HepG2 (cell line): ENCODE measurements around the gene SPPL3. TPM values are rescaled to one million over a fixed set of nuclear protein-coding genes. Genes with fewer than 3 reads are reported as not detected.
A peak's percentile ranks its signal among the peaks of the same experiment; 100 is the strongest.

Experiments used
- GABPA ChIP-seq, 2 experiments: IDR thresholded peaks; 2 replicates each; pipeline ENCODE4 v1.6.1; 2011 to 2016; ENCODE audit warnings: low read depth in 2 of 2, low read length in 1 of 2, missing biosample characterization in 1 of 2, missing genetic modification characterization in 1 of 2
- NFRKB ChIP-seq: fragments of 450-650 bp; IDR thresholded peaks from 2 replicates; pipeline ENCODE4 v1.6.1; 2017
- PLRG1 ChIP-seq: fragments of 450-650 bp; conservative IDR thresholded peaks from 2 replicates; pipeline ENCODE4 v1.6.1; 2016
- PRPF4 ChIP-seq: fragments of 200-400 bp; formaldehyde crosslinking; IDR thresholded peaks from 2 replicates; pipeline ENCODE4 v1.6.1; 2016; ENCODE audit warnings: low read length, low read depth; ENCODE audit not compliant: poor library complexity, severe bottlenecking
- RAD51 ChIP-seq: fragments of 450-650 bp; IDR thresholded peaks from 2 replicates; pipeline ENCODE4 v1.6.1; 2016; ENCODE audit warnings: borderline replicate concordance
- REL ChIP-seq: sonication (generic); formaldehyde crosslinking; conservative IDR thresholded peaks from 2 replicates; pipeline ENCODE4 v1.8.0; 2022; ENCODE audit warnings: mild to moderate bottlenecking, missing genetic modification reagents, moderate library complexity
- SKIL ChIP-seq: sonication (generic); formaldehyde crosslinking; IDR thresholded peaks from 2 replicates; pipeline ENCODE4 v1.8.0; 2022; ENCODE audit warnings: missing genetic modification reagents, mild to moderate bottlenecking, moderate library complexity, borderline replicate concordance
- SMC3 ChIP-seq: IDR thresholded peaks from 2 replicates; pipeline ENCODE4 v1.6.1; 2011; ENCODE audit warnings: low read length, improper control_type of control experiment
- SPEN ChIP-seq: sonication (generic); formaldehyde crosslinking; IDR thresholded peaks from 2 replicates; pipeline ENCODE4 v1.5.1; 2020; ENCODE audit warnings: low read depth, mild to moderate bottlenecking, missing genetic modification reagents
- ZFY ChIP-seq: sonication (generic); formaldehyde crosslinking; IDR thresholded peaks from 2 replicates; pipeline ENCODE4 v1.4.0; 2020; ENCODE audit warnings: missing genetic modification reagents
- ZMYM4 ChIP-seq: sonication (generic); formaldehyde crosslinking; IDR thresholded peaks from 2 replicates; pipeline ENCODE4 v1.8.1; 2023; ENCODE audit warnings: mild to moderate bottlenecking, missing genetic modification reagents
- ZNF10 ChIP-seq: sonication (generic); formaldehyde crosslinking; IDR thresholded peaks from 2 replicates; pipeline ENCODE4 v1.4.0; 2020; ENCODE audit warnings: mild to moderate bottlenecking, low read depth, missing genetic modification reagents, borderline replicate concordance
- ZNF138 ChIP-seq: sonication (generic); formaldehyde crosslinking; IDR thresholded peaks from 2 replicates; pipeline ENCODE4 v1.5.0; 2020; ENCODE audit warnings: mild to moderate bottlenecking, low read depth, missing genetic modification reagents
- ZNF225 ChIP-seq: sonication (generic); formaldehyde crosslinking; IDR thresholded peaks from 2 replicates; pipeline ENCODE4 v1.4.0; 2020; ENCODE audit warnings: mild to moderate bottlenecking, missing genetic modification reagents
- ZNF263 ChIP-seq: sonication (generic); formaldehyde crosslinking; IDR thresholded peaks from 2 replicates; pipeline ENCODE4 v1.4.0; 2020; ENCODE audit warnings: missing genetic modification reagents
- ZNF3 ChIP-seq: IDR thresholded peaks from 2 replicates; pipeline ENCODE4 v1.7.0; 2017; ENCODE audit warnings: inconsistent platforms
- ZNF343 ChIP-seq: sonication (generic); formaldehyde crosslinking; IDR thresholded peaks from 2 replicates; pipeline ENCODE4 v1.4.0; 2020; ENCODE audit warnings: mild to moderate bottlenecking, missing genetic modification reagents
- ZNF605 ChIP-seq: sonication (generic); formaldehyde crosslinking; IDR thresholded peaks from 2 replicates; pipeline ENCODE4 v1.8.0; 2022; ENCODE audit warnings: mild to moderate bottlenecking, missing genetic modification reagents
- ZNF720 ChIP-seq: sonication (generic); formaldehyde crosslinking; IDR thresholded peaks from 2 replicates; pipeline ENCODE4 v1.4.0; 2020; ENCODE audit warnings: missing genetic modification reagents
- ZNF788 ChIP-seq: sonication (generic); formaldehyde crosslinking; IDR thresholded peaks from 2 replicates; pipeline ENCODE4 v1.5.0; 2020; ENCODE audit warnings: mild to moderate bottlenecking, missing genetic modification reagents, borderline replicate concordance
- ZNF792 ChIP-seq: IDR thresholded peaks from 2 replicates; pipeline ENCODE4 v1.6.1; 2016
- polyA plus RNA-seq, 8 experiments: library from polyadenylated mRNA; depleted of rRNA in 3 of 8; stranded (reverse) in 7 of 8; unstranded in 1 of 8; fragments of >200 nt; fragmentation: Illumina TruSeq in 4 of 8; extraction: Trizol in 4 of 8; gene quantifications; 2 replicates each; pipeline versions ENCODE4 v1.2.1 to v1.2.3, GENCODE V29; 2011 to 2016; ENCODE audit warnings: low read depth in 4 of 8, missing spikeins in 1 of 8, mixed read lengths in 1 of 8; ENCODE audit not compliant: insufficient read depth in 1 of 8
- total RNA-seq, 5 experiments: library from RNA; depleted of rRNA; stranded (reverse); fragments of >200 nt; fragmentation: Illumina TruSeq; extraction: Trizol; gene quantifications; 2 replicates each; pipeline ENCODE4 v1.2.3, GENCODE V29; 2016; ENCODE audit warnings: low read depth in 1 of 5
- TF ChIP-seq, protein P1 (sequence below): sonication (generic); formaldehyde crosslinking; IDR thresholded peaks from 2 replicates; pipeline ENCODE4 v1.4.0; 2020; ENCODE audit warnings: low read depth, mild to moderate bottlenecking, missing genetic modification reagents
- TF ChIP-seq, protein P2 (sequence below), 2 experiments: sonication (generic) in 1 of 2; formaldehyde crosslinking in 1 of 2; IDR thresholded peaks; 2 replicates each; pipeline versions ENCODE4 v1.5.1 to v1.6.1; 2011 to 2020; ENCODE audit warnings: borderline replicate concordance in 1 of 2, low read depth in 1 of 2, low read length in 1 of 2, mild to moderate bottlenecking in 1 of 2, missing genetic modification reagents in 1 of 2, moderate library complexity in 1 of 2
- TF ChIP-seq, protein P3 (sequence below): sonication (generic); formaldehyde crosslinking; IDR thresholded peaks from 2 replicates; pipeline ENCODE4 v1.5.1; 2020; ENCODE audit warnings: mild to moderate bottlenecking, missing genetic modification reagents, moderate library complexity

SPPL3 gene
- total and polyA plus RNA-seq, 2 of the 13 experiments (the other 11 are each of a cell fraction or from before 2014, with no cell fraction given) = 8.9 to 9.1 TPM

GRCh38 chr12:120741476-120742421 is 162.4 kb downstream of the SPPL3 start (continued):
- TF ChIP-seq ZNF720 (CRISPR knock-in tag) (no peak), SKIL (CRISPR knock-in tag) (no peak), ZNF343 (CRISPR knock-in tag) (no peak), ZNF792 (CRISPR knock-in tag) (0 out of 2 replicates have a peak, but pooled peaks have one; percentile 31), RAD51 (no peak), ZNF788 (CRISPR knock-in tag) (0 out of 2 replicates have a peak, but pooled peaks have one; percentile 18), GABPA (IDR thresholded peaks at IDR 0.05; ENCODE audit: low read depth, low read length) (no peak), GABPA (CRISPR knock-in tag; IDR thresholded peaks at IDR 0.05; ENCODE audit: low read depth) (no peak), ZNF263 (peak; percentile 19; the same call in 1 of the 2 replicates), SPEN (CRISPR knock-in tag) (no peak), SMC3 (no peak), ZNF225 (CRISPR knock-in tag) (0 out of 2 replicates have a peak, but pooled peaks have one; percentile 52), REL (no peak), PLRG1 (no peak), ZNF10 (CRISPR knock-in tag) (no peak), ZFY (CRISPR knock-in tag) (peak; percentile 47), ZMYM4 (peak; percentile 7; the same call in 1 of the 2 replicates), PRPF4 (no peak), ZNF3 (CRISPR knock-in tag) (no peak), NFRKB (no peak), ZNF605 (no peak; the same call in 1 of the 2 replicates), ZNF138 (CRISPR knock-in tag) (no peak)
- TF ChIP-seq, protein P1, sequence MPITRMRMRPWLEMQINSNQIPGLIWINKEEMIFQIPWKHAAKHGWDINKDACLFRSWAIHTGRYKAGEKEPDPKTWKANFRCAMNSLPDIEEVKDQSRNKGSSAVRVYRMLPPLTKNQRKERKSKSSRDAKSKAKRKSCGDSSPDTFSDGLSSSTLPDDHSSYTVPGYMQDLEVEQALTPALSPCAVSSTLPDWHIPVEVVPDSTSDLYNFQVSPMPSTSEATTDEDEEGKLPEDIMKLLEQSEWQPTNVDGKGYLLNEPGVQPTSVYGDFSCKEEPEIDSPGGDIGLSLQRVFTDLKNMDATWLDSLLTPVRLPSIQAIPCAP (CRISPR knock-in tag) = no peak
- TF ChIP-seq, protein P2, sequence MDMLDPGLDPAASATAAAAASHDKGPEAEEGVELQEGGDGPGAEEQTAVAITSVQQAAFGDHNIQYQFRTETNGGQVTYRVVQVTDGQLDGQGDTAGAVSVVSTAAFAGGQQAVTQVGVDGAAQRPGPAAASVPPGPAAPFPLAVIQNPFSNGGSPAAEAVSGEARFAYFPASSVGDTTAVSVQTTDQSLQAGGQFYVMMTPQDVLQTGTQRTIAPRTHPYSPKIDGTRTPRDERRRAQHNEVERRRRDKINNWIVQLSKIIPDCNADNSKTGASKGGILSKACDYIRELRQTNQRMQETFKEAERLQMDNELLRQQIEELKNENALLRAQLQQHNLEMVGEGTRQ (IDR thresholded peaks at IDR 0.05; ENCODE audit: low read depth, low read length) = no peak
- TF ChIP-seq, protein P2 (CRISPR knock-in tag; IDR thresholded peaks at IDR 0.05; ENCODE audit: borderline replicate concordance) = no peak
- TF ChIP-seq, protein P3, sequence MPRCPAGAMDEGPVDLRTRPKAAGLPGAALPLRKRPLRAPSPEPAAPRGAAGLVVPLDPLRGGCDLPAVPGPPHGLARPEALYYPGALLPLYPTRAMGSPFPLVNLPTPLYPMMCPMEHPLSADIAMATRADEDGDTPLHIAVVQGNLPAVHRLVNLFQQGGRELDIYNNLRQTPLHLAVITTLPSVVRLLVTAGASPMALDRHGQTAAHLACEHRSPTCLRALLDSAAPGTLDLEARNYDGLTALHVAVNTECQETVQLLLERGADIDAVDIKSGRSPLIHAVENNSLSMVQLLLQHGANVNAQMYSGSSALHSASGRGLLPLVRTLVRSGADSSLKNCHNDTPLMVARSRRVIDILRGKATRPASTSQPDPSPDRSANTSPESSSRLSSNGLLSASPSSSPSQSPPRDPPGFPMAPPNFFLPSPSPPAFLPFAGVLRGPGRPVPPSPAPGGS (CRISPR knock-in tag) = 0 out of 2 replicates have a peak, but pooled peaks have one; percentile 46
